ENCODE results near the gene NFKBIE. TPM values are rescaled to one million over a fixed set of nuclear protein-coding genes. Genes with fewer than 3 reads are reported as not detected.

NFKBIE gene
- total and polyA plus RNA-seq, 2 of the 13 experiments (the other 11 are each of a cell fraction or from before 2014, with no cell fraction given), result 6.7 to 14.5 TPM

DNA sequence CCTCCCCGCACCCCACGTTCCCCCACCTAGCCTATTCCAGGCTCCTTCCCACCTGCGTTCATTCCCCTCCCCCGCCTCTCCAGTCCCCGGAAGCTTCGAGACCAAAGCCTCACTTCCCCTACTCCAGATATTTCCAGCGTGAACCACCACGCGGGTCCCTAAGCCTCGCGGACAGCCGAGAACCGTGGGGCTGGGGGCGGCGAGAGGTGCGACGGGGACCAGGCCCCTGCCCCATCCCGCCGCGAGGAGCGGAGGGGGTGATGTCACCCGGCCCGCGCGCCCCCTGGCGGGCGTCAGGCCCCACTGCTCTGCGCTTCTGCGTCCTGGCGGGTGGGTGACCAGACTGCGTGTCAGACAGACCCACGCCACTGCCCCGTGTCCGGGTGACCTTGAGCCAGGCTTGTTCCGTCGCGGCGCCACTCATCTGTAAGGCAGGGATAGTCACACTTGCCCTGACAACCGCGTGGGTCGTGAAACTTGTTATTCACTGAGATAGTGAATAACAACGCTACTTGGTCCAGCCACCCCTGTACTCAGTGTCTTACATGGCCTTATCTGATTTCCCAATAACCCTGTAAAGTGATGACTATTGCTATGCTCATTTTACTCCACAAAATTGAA is 27.4 kb downstream of the NFKBIE start (continued):
- TF ChIP-seq BCL6 (CRISPR knock-in tag; IDR thresholded peaks at IDR 0.05) (0 out of 2 replicates have a peak, but pooled peaks have one; percentile 26), ZNF878 (CRISPR knock-in tag; IDR thresholded peaks at IDR 0.05) (no peak), MAZ (IDR thresholded peaks at IDR 0.05; ENCODE audit: borderline replicate concordance, low read depth, low read length) (peak; percentile 83; the same call in 1 of the 2 replicates), MAZ (CRISPR knock-in tag; IDR thresholded peaks at IDR 0.05; ENCODE audit: low read depth) (peak; percentile 99), MTA3 (CRISPR knock-in tag; IDR thresholded peaks at IDR 0.05) (no peak), KDM6A (CRISPR knock-in tag; IDR thresholded peaks at IDR 0.05; ENCODE audit: low read depth) (no peak), MLX (CRISPR knock-in tag; IDR thresholded peaks at IDR 0.05) (no peak), SNAI1 (CRISPR knock-in tag; IDR thresholded peaks at IDR 0.05; ENCODE audit: borderline replicate concordance) (no peak), TRIM22 (IDR thresholded peaks at IDR 0.05) (no peak), ZNF616 (CRISPR knock-in tag; IDR thresholded peaks at IDR 0.05; ENCODE audit: low read depth) (peak; percentile 75; the same call in 1 of the 2 replicates), ZNF619 (CRISPR knock-in tag; IDR thresholded peaks at IDR 0.05) (no peak), USF2 (IDR thresholded peaks at IDR 0.05; ENCODE audit: low read depth, low read length) (no peak), USF2 (CRISPR knock-in tag; IDR thresholded peaks at IDR 0.05; ENCODE audit: borderline replicate concordance) (no peak), MAF1 (CRISPR knock-in tag; IDR thresholded peaks at IDR 0.05; ENCODE audit: borderline replicate concordance) (0 out of 2 replicates have a peak, but pooled peaks have one; percentile 19), ZUFSP (CRISPR knock-in tag; IDR thresholded peaks at IDR 0.05; ENCODE audit: borderline replicate concordance) (no peak), THAP7 (CRISPR knock-in tag; IDR thresholded peaks at IDR 0.05) (peak; percentile 52; the same call in 1 of the 2 replicates), ZNF737 (CRISPR knock-in tag; IDR thresholded peaks at IDR 0.05; ENCODE audit: borderline replicate concordance) (no peak), ZNF703 (CRISPR knock-in tag; IDR thresholded peaks at IDR 0.05; ENCODE audit: borderline replicate concordance) (no peak; the same call in 1 of the 2 replicates), DMAP1 (CRISPR knock-in tag; IDR thresholded peaks at IDR 0.05) (peak; percentile 96), EED (CRISPR knock-in tag; IDR thresholded peaks at IDR 0.05) (peak; percentile 91; the same call in 1 of the 2 replicates)
- TF ChIP-seq, protein P1, sequence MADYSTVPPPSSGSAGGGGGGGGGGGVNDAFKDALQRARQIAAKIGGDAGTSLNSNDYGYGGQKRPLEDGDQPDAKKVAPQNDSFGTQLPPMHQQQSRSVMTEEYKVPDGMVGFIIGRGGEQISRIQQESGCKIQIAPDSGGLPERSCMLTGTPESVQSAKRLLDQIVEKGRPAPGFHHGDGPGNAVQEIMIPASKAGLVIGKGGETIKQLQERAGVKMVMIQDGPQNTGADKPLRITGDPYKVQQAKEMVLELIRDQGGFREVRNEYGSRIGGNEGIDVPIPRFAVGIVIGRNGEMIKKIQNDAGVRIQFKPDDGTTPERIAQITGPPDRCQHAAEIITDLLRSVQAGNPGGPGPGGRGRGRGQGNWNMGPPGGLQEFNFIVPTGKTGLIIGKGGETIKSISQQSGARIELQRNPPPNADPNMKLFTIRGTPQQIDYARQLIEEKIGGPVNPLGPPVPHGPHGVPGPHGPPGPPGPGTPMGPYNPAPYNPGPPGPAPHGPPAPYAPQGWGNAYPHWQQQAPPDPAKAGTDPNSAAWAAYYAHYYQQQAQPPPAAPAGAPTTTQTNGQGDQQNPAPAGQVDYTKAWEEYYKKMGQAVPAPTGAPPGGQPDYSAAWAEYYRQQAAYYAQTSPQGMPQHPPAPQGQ (CRISPR knock-in tag; IDR thresholded peaks at IDR 0.05; ENCODE audit: borderline replicate concordance), result no peak

Measured in HepG2 (cell line).